ENCODE data around the gene RPS13. TPM values are rescaled to one million over a fixed set of nuclear protein-coding genes. Genes with fewer than 3 reads are reported as not detected.
"Not testable (repeated sequence)": the region's sequence is repeated elsewhere in the genome, so short reads cannot be mapped to it uniquely, and the experiment has no call there.

The RPS13 gene
- total RNA-seq, 1 donor from 2014 or later = 1,283 TPM

DNA sequence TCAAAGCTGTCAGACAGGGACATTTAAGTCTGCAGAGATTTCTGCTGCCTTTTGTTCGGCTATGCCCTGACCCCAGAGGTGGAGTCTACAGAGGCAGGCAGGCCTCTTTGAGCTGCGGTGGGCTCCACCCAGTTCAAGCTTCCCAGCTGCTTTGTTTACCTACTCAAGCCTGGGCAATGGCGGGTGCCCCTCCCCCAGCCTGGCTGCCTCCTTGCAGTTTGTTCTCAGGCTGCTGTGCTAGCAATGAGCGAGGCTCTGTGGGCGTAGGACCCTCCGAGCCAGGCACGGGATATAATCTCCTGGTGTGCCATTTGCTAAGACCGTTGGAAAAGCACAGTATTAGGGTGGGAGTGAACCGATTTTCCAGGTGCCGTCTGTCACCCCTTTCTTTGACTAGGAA, 43.4 kb downstream of the RPS13 start:
- not testable (repeated sequence) for DNase-seq

DNA sequence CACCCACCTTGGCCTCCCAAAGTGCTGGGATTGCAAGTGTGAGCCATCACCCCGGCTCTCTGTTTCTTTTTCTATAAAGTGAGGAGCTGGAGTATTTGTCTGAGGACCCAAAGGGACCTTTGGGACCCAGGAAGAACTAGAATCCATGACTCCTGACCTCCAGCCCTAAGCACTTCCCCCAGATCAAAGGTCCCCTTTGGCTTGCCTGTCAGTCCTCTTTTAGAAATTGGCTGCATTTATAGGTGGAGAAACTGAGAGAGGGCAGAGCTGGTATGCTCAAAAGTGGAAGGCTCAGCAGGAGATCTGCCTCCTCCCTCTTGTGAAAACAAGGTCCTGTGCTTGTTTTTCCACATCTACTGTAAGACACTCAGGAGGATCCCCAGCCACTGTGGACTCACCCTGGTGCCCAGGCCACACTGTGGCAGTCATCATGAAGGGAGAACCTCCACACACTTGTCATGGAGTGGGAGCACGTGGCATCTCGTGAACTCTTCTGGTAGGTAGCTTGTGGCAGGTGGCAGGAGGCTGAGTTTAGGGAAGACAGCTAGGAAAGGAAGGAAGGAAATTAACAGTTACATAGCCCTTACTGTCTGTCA, 50.9 kb downstream of the RPS13 start:
- DNase-seq = no peak

DNA sequence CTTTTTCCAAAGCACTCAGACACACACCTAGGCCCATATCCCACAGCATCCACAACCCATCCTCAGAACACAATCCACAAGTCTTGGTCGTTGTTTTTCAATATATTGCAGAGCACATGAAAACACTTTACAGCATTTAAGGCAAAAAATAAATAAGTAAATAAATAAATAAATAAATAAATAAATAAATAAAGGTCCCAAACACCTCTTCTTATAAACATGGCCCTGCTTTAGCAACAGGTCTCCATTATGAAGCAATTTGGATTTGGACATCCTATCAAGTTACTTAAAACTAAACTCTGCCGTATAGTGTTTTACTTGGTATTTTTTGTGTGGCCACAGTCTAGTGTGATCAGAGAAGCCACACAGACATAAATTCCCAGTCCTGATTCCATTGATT, 52.5 kb downstream of the RPS13 start:
- no peak for DNase-seq

Small RNAs within 50 kb of the gene (small RNA-seq; reads per million reads assigned to genes)
- not detected for gene RNU6-593P (ENCODE audit: low replicate concordance)
- gene SNORD14A (ENCODE audit: low replicate concordance) = 13.0 reads per million, percentile 94 among the genes with 10 or more reads in this experiment
- gene SNORD14B (ENCODE audit: low replicate concordance) = not detected

Other genes starting within 250 kb of the RPS13 start
- 15.6 TPM for gene PLEKHA7, start 63.3 kb downstream of the RPS13 start, total RNA-seq
- gene PIK3C2A, start 130.3 kb upstream of the RPS13 start, total RNA-seq = 60.8 TPM
- gene NUCB2, start 199.1 kb upstream of the RPS13 start, total RNA-seq = 54.2 TPM

All from tongue (tissue), 3 donors.